CD4-positive, alpha-beta T cell (primary cell): ENCODE results near the gene MINPP1. TPM values are rescaled to one million over a fixed set of nuclear protein-coding genes. Genes with fewer than 3 reads are reported as not detected.

Experiments
- ATAC-seq: fragments of 200-7000 bp; cut with Tn5 transposase; one replicate; pipeline ENCODE4 v1.10.0; 2022; ENCODE audit warnings: mild to moderate bottlenecking; ENCODE audit not compliant: poor library complexity
- CTCF ChIA-PET: fragments of 350-600 bp; sonication (Branson Sonifier 250); formaldehyde crosslinking; loops from one replicate; lab custom pipeline; 2021; ENCODE audit warnings: antibody characterized with exemption, inconsistent platforms; lab: Charles Lee
- POLR2A ChIA-PET: fragments of 350-600 bp; sonication (Branson Sonifier 250); formaldehyde crosslinking; loops from one replicate; lab custom pipeline; 2021; ENCODE audit warnings: antibody characterized with exemption, inconsistent platforms; lab: Charles Lee
- DNase-seq, 14 experiments: peaks; one replicate each; pipeline ENCODE4 v3.0.0-alpha.2; 2013 to 2020; ENCODE audit warnings: mixed read lengths in 2 of 14
- H3K27ac ChIP-seq, 2 donors: one replicate each; pipeline versions ENCODE4 v1.5.1 to v1.7.0; 2013; ENCODE audit warnings: low read length in 2 of 2, low read depth in 1 of 2, mild to moderate bottlenecking in 1 of 2
- H3K27me3 ChIP-seq, 2 experiments: 1 replicate in 1 of 2; 2 replicates in 1 of 2; pipeline versions ENCODE4 v1.6.1 to v1.7.0; 2013; ENCODE audit warnings: low read length in 2 of 2, control low read depth in 1 of 2, mild to moderate bottlenecking in 1 of 2, moderate library complexity in 1 of 2; ENCODE audit not compliant: insufficient read depth in 2 of 2, control insufficient read depth in 1 of 2
- H3K36me3 ChIP-seq: one replicate; pipeline ENCODE4 v1.6.1; 2013; ENCODE audit warnings: low read length, control low read depth; ENCODE audit not compliant: insufficient read depth
- H3K4me1 ChIP-seq: one replicate; pipeline ENCODE4 v1.6.1; 2013; ENCODE audit warnings: low read length, control low read depth; ENCODE audit not compliant: insufficient read depth
- H3K4me3 ChIP-seq: one replicate; pipeline ENCODE4 v1.5.1; 2013; ENCODE audit warnings: mild to moderate bottlenecking, low read length, moderate library complexity
- H3K9me3 ChIP-seq, 2 experiments: 1 replicate in 1 of 2; 2 replicates in 1 of 2; pipeline versions ENCODE4 v1.6.1 to v1.7.0; 2013; ENCODE audit warnings: low read length in 2 of 2, mild to moderate bottlenecking in 2 of 2, control low read depth in 1 of 2, moderate library complexity in 1 of 2; ENCODE audit not compliant: control insufficient read depth in 1 of 2, insufficient read depth in 1 of 2
- H3K27ac Mint-ChIP-seq: one replicate; pipeline ENCODE4 v1.8.0; 2020; ENCODE audit warnings: mixed read lengths
- H3K27me3 Mint-ChIP-seq: one replicate; pipeline ENCODE4 v1.8.0; 2021; ENCODE audit warnings: mixed read lengths
- H3K36me3 Mint-ChIP-seq: one replicate; pipeline ENCODE4 v1.8.0; 2021; ENCODE audit warnings: low read depth, mixed read lengths
- H3K4me1 Mint-ChIP-seq: one replicate; pipeline ENCODE4 v1.8.0; 2021; ENCODE audit warnings: low read depth, mixed read lengths
- H3K4me3 Mint-ChIP-seq: one replicate; pipeline ENCODE4 v1.8.0; 2020; ENCODE audit warnings: mild to moderate bottlenecking, mixed read lengths
- H3K9me3 Mint-ChIP-seq: one replicate; pipeline ENCODE4 v1.8.0; 2020; ENCODE audit warnings: mixed read lengths
- intact Hi-C, 2 experiments: fragments of 100-400 bp; cut with DNase I in 1 of 2; cut with micrococcal nuclease in 1 of 2; formaldehyde crosslinking; loops; one replicate each; pipeline versions ENCODE4 v1.15.1 to v1.9.0; 2023 to 2025; cut with DNase I, micrococcal nuclease
- total RNA-seq, 174 experiments: library from RNA in 2 of 174; stranded (reverse) in 2 of 174; gene quantifications; one replicate each; pipeline ENCODE4 v1.2.3 and lab custom pipeline; 2021 to 2026
- TF ChIP-seq, protein P1 (sequence below): fragments of 200-600 bp; IDR thresholded peaks from one replicate; pipeline ENCODE4 v1.8.0; 2022; ENCODE audit warnings: antibody characterized with exemption, mild to moderate bottlenecking

MINPP1 gene
- total RNA-seq, 2 experiments from 2014 or later = 0.50 to 0.69 TPM

DNA sequence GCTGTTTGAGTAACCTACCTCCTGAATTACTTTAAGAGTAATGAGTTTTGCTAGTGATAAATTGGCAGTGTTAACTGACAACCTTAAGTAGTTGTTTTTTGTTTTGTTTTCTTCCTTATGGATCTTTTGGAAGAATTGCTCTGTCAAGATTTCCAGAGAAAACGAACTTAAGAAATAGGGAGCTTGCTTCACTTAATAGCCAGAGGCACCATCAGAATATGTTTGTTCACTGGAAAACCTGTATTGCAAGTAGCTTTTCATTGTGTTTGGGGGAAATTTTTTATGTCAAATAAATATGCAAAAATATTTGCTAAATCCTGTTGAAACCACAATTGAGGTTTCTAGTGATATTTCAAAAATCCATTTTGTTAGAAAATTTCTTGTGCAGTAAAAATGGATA is 89.5 kb downstream of the MINPP1 start:
- no peak overlapping the region for H3K4me3 ChIP-seq
- POLR2A ChIA-PET = no interaction called here
- Mint-ChIP-seq H3K27me3 (no peaks in the 10 kb centered on the region), H3K9me3 (no peaks in the 10 kb centered on the region), H3K4me3 (no peak overlapping the region), H3K36me3 (no peaks in the 10 kb centered on the region), H3K4me1 (no peaks in the 10 kb centered on the region), H3K27ac (no peak overlapping the region)
- H3K27ac ChIP-seq = no peak overlapping the region
- CTCF ChIA-PET = no interaction called here
- H3K36me3 ChIP-seq = no peaks in the 10 kb centered on the region
- TF ChIP-seq, protein P1, sequence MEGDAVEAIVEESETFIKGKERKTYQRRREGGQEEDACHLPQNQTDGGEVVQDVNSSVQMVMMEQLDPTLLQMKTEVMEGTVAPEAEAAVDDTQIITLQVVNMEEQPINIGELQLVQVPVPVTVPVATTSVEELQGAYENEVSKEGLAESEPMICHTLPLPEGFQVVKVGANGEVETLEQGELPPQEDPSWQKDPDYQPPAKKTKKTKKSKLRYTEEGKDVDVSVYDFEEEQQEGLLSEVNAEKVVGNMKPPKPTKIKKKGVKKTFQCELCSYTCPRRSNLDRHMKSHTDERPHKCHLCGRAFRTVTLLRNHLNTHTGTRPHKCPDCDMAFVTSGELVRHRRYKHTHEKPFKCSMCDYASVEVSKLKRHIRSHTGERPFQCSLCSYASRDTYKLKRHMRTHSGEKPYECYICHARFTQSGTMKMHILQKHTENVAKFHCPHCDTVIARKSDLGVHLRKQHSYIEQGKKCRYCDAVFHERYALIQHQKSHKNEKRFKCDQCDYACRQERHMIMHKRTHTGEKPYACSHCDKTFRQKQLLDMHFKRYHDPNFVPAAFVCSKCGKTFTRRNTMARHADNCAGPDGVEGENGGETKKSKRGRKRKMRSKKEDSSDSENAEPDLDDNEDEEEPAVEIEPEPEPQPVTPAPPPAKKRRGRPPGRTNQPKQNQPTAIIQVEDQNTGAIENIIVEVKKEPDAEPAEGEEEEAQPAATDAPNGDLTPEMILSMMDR = no peak
- ATAC-seq = no peak
- H3K27me3 ChIP-seq = no peaks in the 10 kb centered on the region
- H3K9me3 ChIP-seq = no peaks in the 10 kb centered on the region
- intact Hi-C loops = no loop called here
- no peak for DNase-seq
- H3K4me1 ChIP-seq = no peaks in the 10 kb centered on the region

- TF ChIP-seq, protein P1 = no peak
- ATAC-seq (no peak), DNase-seq (no peak)
- no peak overlapping the region for H3K27ac ChIP-seq
- H3K27ac Mint-ChIP-seq = no peak overlapping the region
- no peaks in the 10 kb centered on the region for H3K27me3 Mint-ChIP-seq
- no peak overlapping the region for H3K4me3 ChIP-seq
- no peaks in the 10 kb centered on the region for H3K4me1 Mint-ChIP-seq
- no peaks in the 10 kb centered on the region for H3K36me3 ChIP-seq
- H3K9me3 Mint-ChIP-seq = no peaks in the 10 kb centered on the region
- H3K36me3 Mint-ChIP-seq = no peaks in the 10 kb centered on the region
- H3K27me3 ChIP-seq = no peaks in the 10 kb centered on the region
- ChIA-PET POLR2A (no interaction called here), CTCF (no interaction called here)
- intact Hi-C loops = no loop called here
- no peaks in the 10 kb centered on the region for H3K9me3 ChIP-seq
- no peak overlapping the region for H3K4me3 Mint-ChIP-seq
- H3K4me1 ChIP-seq = no peaks in the 10 kb centered on the region
Observed at GRCh38 chr10:87594864-87595263, 90.2 kb downstream of the MINPP1 start.

DNA sequence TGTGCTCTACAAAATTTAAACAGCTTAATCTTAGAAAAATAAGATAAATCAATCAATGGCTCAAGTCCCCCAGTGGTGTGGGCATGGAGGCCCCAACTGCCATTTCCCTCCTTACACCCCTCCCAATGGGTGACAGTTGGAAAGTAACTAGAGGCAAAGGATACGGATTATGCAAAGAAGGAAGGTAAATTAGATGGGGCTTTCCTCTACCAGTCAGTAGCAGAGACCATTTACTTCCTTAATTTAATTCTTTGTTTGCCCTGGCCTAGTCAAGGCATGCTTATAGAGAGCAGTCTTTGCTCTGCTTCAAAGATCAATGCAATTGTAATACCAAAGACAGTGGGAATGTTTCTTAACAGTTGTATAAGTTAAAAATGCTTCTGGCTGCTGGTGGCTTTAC is 91.7 kb downstream of the MINPP1 start:
- intact Hi-C loops = no loop called here
- ATAC-seq (no peak), DNase-seq (no peak)
- Mint-ChIP-seq H3K9me3 (no peaks in the 10 kb centered on the region), H3K27me3 (no peaks in the 10 kb centered on the region), H3K36me3 (no peaks in the 10 kb centered on the region), H3K27ac (no peak overlapping the region), H3K4me1 (no peaks in the 10 kb centered on the region), H3K4me3 (no peak overlapping the region)
- Histone ChIP-seq H3K36me3 (no peaks in the 10 kb centered on the region), H3K27me3 (no peaks in the 10 kb centered on the region), H3K27ac (no peak overlapping the region), H3K4me3 (no peak overlapping the region), H3K4me1 (no peaks in the 10 kb centered on the region), H3K9me3 (no peaks in the 10 kb centered on the region)
- POLR2A ChIA-PET = no interaction called here
- TF ChIP-seq, protein P1 = no peak
- CTCF ChIA-PET = no interaction called here
